HL-60/S4 treated with retinoic acid at 250 ng/mL for 4 days and 3 days (cell line): ENCODE data around the gene PIMREG.

ENCODE experiments used
- in situ Hi-C: fragments of 300-500 bp; cut with MboI; formaldehyde crosslinking; loops from 2 replicates; pipeline ENCODE4 v1.7.0; 2022; ENCODE audit warnings: low sequenced_read_pairs

The PIMREG gene

GRCh38 chr17:6458460-6458950, 14.2 kb downstream of the PIMREG start:
- in situ Hi-C loops: loop anchor here (25.0 kb wide), 1 partner anchor 554 kb away; the partner anchor contains the start of genes BCL6B and RNASEK

GRCh38 chr17:6460531-6461161, 16.4 kb downstream of the PIMREG start:
- in situ Hi-C loops: loop anchor here (25.0 kb wide), 1 partner anchor 552 kb away; the partner anchor contains the start of genes BCL6B and RNASEK

- in situ Hi-C loops: loop anchor here (25.0 kb wide), 1 partner anchor 551 kb away; the partner anchor contains the start of genes BCL6B and RNASEK
Observed at GRCh38 chr17:6461246-6461645, 17.0 kb downstream of the PIMREG start.

DNA sequence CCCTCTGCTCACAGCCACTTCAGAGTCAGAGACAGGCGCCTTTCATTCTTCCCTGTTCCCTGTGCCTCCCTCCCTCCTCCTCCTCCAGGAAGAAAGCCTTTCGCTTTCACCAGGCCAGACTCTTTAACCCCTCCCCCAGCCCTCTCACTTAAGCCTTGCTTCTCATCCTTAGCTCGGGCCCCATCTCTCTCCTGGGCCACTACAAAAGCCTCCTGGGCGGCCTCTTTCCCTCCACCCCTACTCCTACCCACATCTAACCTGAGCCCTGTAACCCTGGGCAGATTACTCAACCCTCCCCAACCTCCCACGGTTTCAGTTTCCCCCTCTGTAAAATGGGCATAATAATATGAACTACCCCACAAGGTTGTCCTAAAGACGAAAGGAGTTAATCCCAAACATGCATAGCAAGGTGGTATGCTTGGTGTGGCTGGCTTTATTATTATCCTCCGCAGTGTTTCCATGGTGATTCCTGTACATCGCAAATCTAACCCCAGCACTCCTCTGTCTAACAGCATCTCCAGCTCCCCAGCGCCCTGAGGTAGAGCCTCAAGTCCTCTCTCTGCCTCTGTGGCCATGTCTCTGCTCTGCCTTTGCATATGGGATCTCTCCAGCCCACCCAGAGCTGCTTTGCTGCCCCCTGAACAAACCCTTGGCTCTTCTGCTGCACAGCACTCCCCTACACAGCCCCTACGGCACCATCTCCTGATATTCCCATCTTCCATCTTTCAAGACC, 17.7 kb downstream of the PIMREG start:
- in situ Hi-C loops: loop anchor here (25.0 kb wide), 1 partner anchor 550 kb away; the partner anchor contains the start of genes BCL6B and RNASEK

DNA sequence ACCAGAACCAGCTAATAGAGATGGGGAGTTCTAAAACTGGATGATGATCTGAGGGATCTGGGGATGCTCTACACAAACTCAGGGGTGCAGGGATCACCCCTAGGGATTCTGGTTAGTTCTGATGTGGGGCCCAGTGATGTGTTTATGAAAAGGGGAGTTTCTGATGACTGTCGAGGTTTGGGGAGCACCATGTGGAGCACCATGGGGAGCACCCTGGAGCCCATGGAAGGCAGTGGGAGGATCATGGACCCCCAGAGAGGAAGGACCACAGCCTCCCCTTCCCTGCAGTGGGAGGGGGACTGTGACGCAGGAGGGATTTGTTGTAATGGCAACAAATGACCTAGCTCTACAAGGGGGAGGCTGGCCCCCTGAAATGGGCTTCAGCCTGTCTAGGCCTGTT, 18.4 kb downstream of the PIMREG start:
- in situ Hi-C loops: loop anchor here (25.0 kb wide), 1 partner anchor 550 kb away; the partner anchor contains the start of genes BCL6B and RNASEK

- in situ Hi-C loops: loop anchor here (25.0 kb wide), 1 partner anchor 548 kb away; the partner anchor contains the start of genes BCL6B and RNASEK
Observed at GRCh38 chr17:6463616-6464445, 19.6 kb downstream of the PIMREG start.

- in situ Hi-C loops: loop anchor here (25.0 kb wide), 1 partner anchor 548 kb away; the partner anchor contains the start of genes BCL6B and RNASEK
Observed at GRCh38 chr17:6464446-6465041, 20.3 kb downstream of the PIMREG start.

GRCh38 chr17:6465206-6466003, 21.1 kb downstream of the PIMREG start:
- in situ Hi-C loops: loop anchor here (25.0 kb wide), 1 partner anchor 547 kb away; the partner anchor contains the start of genes BCL6B and RNASEK

GRCh38 chr17:6467567-6467966, 23.3 kb downstream of the PIMREG start:
- in situ Hi-C loops: loop anchor here (25.0 kb wide), 1 partner anchor 545 kb away; the partner anchor contains the start of genes BCL6B and RNASEK

- in situ Hi-C loops: loop anchor here (25.0 kb wide), 1 partner anchor 544 kb away; the partner anchor contains the start of genes BCL6B and RNASEK
Observed at GRCh38 chr17:6468051-6468790, 24.0 kb downstream of the PIMREG start.

GRCh38 chr17:6470146-6470718, 26.0 kb downstream of the PIMREG start:
- in situ Hi-C loops: loop anchor here (25.0 kb wide), 1 partner anchor 542 kb away; the partner anchor contains the start of genes BCL6B and RNASEK

DNA sequence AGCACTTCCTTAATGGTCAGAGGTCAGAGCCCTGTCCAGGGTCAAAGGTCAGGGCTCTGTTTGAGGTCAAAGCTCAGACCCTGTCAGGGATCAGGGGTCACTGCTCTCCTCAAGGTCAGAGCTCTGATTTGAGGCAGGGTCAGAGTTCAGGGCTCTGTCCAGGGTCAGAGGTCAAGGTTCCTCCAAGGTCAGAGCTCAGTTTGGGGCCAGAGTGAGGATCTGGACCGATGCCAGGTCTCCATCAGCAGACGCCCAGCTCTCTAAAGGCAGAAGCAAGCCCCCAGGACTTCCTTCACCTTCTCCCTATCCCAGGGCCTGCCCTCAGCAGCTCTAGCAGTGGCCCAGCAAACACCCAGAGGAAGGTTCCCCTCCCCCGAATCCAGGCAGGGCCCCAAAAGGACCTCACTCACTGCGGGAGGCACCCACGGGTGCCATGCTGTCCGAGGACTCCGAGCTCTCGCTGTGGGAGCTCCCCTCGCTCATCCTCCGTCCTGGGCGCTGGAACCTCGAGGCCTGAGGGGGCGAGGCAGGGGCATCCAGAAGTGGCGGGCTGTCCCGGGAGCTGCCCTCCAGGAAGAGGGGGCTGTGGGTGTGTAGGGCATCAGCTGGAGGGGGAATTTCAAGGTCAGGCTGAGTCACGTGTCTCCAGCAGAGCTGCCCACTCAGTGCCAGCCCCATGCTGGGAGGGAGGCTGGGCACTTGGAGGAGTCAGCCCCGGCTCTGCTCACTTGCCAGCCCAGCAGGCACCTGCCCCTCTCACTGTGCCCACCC, 26.7 kb downstream of the PIMREG start:
- in situ Hi-C loops: loop anchor here (25.0 kb wide), 1 partner anchor 541 kb away; the partner anchor contains the start of genes BCL6B and RNASEK

DNA sequence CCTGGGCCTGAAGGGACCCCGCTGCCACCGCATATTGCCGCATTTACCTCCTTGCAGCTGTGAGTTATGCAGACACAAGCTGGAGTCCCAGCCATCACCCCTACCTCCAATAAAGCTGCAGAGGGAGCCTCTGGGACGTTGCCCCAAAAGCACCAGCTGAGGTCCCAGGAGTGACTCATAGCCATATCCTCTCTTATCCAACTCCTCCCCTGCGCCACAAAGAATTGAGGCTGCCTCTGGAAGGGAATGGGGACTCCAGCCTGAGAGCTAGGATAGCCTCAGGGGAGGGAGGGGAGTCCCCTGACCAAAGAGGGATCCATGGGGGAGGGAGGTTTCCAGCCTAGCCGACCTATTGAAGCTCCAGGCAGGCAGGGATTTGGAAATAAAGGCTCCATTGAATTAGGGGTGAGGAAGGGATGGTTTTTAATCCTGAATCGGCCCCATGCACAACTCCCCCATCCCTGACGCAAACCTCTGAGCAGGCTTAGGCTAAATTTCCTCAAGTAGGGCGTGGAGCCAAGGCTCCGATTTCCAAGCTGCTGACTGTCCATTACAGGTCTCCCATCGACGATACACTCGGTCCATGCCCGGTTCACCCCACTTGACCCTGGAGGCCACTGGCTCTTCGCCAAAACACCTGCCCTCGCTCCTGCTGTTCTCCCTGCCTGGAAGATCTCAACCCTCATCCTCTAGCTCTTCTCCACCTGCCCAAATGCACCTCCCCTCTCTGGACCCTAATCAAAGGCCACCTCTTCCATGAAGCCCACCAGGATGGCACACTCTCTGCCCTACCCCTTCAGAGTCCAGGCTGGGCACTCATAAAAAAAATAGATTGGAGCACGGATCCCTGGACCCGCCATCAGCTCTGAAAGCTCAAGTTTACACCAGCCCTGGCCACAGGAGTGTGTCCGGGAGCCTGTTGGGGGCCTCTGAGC, 27.5 kb downstream of the PIMREG start:
- in situ Hi-C loops: loop anchor here (25.0 kb wide), 1 partner anchor 541 kb away; the partner anchor contains the start of genes BCL6B and RNASEK

GRCh38 chr17:6472517-6472916, 28.3 kb downstream of the PIMREG start:
- in situ Hi-C loops: loop anchor here (25.0 kb wide), 1 partner anchor 540 kb away; the partner anchor contains the start of genes BCL6B and RNASEK

- in situ Hi-C loops: loop anchor here (25.0 kb wide), 1 partner anchor 539 kb away; the partner anchor contains the start of genes BCL6B and RNASEK
Observed at GRCh38 chr17:6473128-6473767, 29.0 kb downstream of the PIMREG start.
